HG02973 (cell line): ENCODE data around the gene EEF1A2.

ENCODE experiments used
- ATAC-seq: cut with Tn5 transposase; IDR thresholded peaks from one replicate; pipeline ENCODE4 v1.9.1; 2021; ENCODE audit warnings: moderate library complexity; ENCODE audit not compliant: unreplicated experiment

The EEF1A2 gene

GRCh38 chr20:63537525-63538203 lies 38.8 kb upstream of the EEF1A2 start:
- peak; percentile 72 for ATAC-seq

- no peak for ATAC-seq
These were observed 38.2 kb upstream of the EEF1A2 start, which contains the start of gene PTK6 for GRCh38 chr20:63536997-63537524. Gene PTK6, minus strand, starts transcription at chr20:63537376. Its CDS starts 62 bp downstream, at chr20:63537314.

DNA sequence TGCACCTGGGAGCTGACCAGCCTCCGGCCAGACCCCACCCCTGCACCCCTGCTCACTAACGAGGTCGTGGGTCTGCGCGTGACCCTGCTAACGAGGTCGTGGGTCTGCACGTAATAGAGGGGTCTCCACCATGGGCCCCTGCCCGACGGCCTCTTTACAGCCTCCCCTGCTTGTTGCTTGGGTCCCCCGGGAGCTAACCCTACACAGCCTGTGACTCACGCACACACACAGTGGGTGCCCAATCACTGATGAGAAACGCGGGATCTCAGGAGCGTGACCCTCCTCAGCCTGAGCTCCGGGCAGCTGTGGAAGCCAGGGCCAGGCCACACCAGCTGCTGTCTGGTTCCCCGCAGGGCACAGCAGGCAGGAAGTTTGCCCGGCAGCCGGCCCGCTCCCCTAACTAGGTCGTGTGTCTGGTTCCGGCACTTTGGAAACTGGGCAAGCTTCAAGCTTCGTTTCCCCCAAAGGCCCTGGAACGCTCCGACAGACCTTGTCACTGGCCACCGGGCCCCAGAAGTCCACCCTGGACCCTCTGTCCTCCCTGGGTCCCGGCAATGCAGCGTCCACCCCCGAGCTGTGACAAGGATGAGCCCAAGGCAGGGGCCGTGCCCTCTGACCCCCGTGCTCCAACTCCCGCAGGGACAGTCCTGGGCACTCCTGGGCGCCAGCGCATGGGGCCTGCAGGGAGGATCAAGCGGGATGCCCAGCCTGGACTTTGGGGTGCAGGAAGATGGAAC lies 37.5 kb upstream of the EEF1A2 start:
- no peak for ATAC-seq

GRCh38 chr20:63534831-63535651 lies 36.2 kb upstream of the EEF1A2 start:
- ATAC-seq, result no peak

DNA sequence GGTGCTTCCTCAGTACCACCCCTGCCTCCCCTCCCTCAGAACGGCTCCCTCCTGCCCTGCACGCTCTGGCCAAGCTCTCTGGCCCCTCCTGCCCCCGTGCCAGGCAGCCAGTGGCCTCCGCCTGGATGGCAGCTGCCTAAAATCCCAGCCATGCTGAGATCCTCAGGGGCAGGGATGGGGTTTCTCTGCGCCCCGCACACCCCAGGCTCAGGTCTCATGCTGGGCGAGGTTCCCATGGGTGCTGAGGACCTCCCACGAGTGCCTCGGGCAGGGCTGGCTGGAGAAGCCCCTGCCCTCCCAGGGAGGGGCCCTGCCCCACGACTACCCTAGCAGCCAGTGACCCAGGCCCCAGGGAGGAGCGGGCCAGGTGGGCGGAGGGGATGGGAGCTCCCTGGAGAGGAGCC lies 35.5 kb upstream of the EEF1A2 start:
- ATAC-seq, result no peak

- no peak for ATAC-seq
These were observed 35.0 kb upstream of the EEF1A2 start for GRCh38 chr20:63533871-63534393.

- no peak for ATAC-seq
These were observed 34.5 kb upstream of the EEF1A2 start for GRCh38 chr20:63533388-63533787.

- no peak for ATAC-seq
These were observed 33.6 kb upstream of the EEF1A2 start for GRCh38 chr20:63532449-63532971.

DNA sequence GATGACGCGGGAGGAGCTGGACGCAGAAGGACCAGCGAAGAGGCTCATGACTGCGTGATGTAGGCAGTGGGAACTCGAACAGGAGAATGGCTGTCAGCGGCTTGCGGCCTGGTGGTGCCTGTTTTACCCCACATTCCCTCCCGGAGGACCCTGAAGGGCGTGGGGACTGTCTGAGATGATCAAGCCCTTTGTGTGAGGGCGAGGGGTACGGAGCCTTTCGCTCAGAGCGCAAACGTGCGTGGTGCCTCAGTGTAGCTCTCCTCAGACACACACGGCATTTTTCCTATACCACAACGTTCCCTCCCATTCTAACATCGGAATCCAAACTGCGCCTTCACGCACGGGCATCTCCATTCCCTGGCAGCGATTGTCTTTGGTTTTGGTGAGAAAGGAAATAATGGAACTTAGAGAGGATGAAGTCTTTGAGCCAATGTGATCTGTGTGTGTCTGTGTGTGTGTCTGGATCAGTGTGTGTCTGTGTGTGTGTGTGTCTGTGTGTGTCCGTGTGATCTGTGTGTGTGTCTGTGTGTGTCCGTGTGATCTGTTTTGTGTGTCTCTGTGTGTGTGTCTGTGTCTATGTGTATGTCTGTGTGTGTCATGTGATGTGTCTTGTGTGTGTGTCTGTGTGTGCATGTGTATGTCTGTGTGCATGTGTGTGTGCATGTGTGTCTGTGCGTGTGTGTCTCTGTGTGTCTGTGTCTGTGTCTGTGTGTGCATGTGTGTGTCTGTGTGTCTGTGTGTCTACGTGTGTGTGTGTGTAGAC lies 33.0 kb upstream of the EEF1A2 start:
- no peak for ATAC-seq

- ATAC-seq, result no peak
These were observed 31.9 kb upstream of the EEF1A2 start for GRCh38 chr20:63530788-63531160.

DNA sequence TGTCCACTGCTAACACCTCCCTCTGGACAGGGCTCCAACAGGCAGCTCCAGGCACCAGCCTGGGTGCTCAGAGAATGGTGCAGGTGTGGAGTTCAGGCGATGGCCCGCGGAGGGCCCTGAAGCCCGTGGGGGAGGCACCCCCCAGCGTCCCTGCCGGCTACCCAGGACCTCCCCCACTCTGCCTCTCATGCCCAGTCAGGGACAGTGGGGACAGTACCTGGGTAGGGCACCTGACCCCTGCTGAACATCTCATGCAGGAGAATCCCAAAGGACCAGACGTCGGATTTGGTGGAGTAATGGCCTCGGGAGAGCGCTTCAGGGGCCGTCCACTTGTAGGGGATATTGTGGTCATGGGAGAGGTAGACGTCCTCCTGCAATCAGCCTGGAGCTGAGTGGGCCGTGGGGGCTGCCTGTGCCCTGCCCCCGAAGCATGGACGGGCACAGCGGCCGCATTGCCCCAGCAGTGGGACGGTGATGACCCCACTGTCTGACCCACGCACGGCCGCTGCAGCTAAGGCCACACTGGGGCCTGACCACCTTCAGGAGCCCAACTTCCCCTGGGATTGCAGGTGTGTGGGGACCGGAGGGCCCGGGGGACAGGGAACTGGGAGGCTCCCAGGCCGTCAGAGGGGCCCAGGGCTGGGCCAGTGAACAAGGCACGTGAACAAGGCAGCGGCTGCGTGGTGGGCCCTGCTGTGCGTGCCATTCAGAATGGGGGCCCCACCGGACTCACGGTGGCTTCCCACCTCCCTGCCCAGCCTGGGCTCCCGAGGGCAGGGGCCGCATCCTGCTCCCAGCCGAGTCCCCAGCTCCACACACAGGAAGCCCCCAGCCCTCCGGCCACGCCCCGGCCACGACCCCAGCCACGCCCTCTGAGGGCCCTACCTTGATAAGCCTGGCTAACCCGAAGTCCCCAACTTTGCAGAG lies 31.2 kb upstream of the EEF1A2 start:
- ATAC-seq, result no peak

- no peak for ATAC-seq
These were observed 30.4 kb upstream of the EEF1A2 start for GRCh38 chr20:63529180-63529860.

- ATAC-seq, result no peak
These were observed 28.3 kb upstream of the EEF1A2 start for GRCh38 chr20:63527184-63527583.

DNA sequence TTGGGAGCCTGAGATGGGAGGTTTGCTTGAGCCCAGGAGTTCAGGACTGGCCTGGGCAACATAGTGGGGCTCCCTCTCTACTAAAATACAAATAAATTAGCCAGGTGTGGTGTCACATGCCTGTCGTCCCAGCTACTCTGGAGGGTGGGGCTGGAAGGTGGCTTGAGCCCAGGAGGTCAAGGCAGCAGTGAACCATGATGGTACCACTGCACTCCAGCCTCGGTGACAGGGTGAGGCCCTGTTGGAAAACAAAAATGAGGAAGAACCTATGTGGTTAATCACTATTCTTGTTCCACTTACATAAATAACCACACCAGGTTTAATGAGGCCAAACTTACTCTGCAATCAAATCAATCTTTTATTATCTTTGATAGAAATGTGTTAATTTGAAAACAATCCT lies 27.1 kb upstream of the EEF1A2 start:
- no peak for ATAC-seq

- no peak for ATAC-seq
These were observed 26.3 kb upstream of the EEF1A2 start for GRCh38 chr20:63525185-63525584.

GRCh38 chr20:63522981-63523611 lies 24.2 kb upstream of the EEF1A2 start:
- ATAC-seq, result no peak

DNA sequence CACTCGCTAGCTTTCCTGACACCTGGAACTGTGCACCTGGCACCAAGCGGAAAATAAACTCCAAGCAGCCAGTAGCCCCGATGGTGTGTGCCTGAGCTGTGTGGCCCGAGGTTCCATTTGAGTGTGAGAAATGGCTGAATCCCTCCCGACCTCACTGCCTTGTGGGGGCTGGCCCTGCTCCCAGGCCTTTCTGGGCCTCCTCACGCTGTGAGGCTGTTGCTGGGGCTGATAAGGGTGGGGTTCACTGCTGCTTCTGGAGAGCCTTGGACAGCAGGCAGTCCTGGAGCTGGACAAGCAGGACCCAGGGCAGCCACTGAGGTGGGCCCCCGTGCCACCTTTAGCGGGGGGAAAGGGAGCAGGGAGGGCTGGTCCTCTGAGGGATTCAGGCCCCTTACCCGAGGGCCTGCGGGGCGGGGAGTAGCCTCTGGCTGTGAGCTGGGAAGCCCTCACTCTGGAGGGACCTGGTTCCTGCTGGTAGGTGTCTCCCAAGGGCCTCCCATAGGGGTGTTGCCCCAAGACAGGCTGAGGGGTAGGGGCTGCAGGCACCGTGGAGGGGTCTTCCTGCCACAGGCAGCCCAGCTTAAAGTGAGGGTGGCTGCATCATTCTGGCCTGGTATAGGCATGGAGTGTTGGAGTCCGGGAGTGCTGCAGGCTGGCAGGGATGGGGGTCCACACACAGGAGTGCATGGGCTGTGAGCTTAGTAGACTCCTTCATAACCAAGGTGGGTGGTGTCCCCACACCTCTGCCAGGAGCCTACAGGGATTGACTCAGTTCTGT lies 23.4 kb upstream of the EEF1A2 start:
- ATAC-seq, result no peak
